ENCODE data around the gene OCA2.
"Not testable (repeated sequence)": the region's sequence is repeated elsewhere in the genome, so short reads cannot be mapped to it uniquely, and the experiment has no call there.

OCA2 gene

GRCh38 chr15:28098766-28099554 is at the start of gene OCA2:
Gene OCA2, minus strand, starts transcription at chr15:28099315. Its CDS starts 17,441 bp downstream, at chr15:28081874.
- Histone ChIP-seq H3K9me3 (ENCODE audit: insufficient read depth, low read length) (no peaks in the 10 kb centered on the region), H3K4me1 (ENCODE audit: insufficient read depth, insufficient read length) (peaks cover 8% of the 10 kb centered on the region), H3K36me3 (ENCODE audit: insufficient read depth, insufficient read length, low read length) (no peaks in the 10 kb centered on the region), H3K4me3 (ENCODE audit: insufficient read length, low read depth) (peak within 1 kb of the TSS; percentile 50), H3K27me3 (ENCODE audit: insufficient read depth, insufficient read length) (peaks cover 69% of the 10 kb centered on the region), H3K9ac (ENCODE audit: insufficient read length, low read depth) (peak within 1 kb of the TSS; percentile 51)
- DNase-seq (ENCODE audit: low read depth, low spot score) = no peak
- TF ChIP-seq ZNF274 (IDR thresholded peaks at IDR 0.05; ENCODE audit: low read depth, low read length) (no peak), YY1 (IDR thresholded peaks at IDR 0.05; ENCODE audit: insufficient read depth, insufficient read length) (no peak), SUZ12 (IDR thresholded peaks at IDR 0.05; ENCODE audit: extremely low read depth, insufficient read depth, insufficient read length) (no peak)

- TF ChIP-seq SUZ12 (IDR thresholded peaks at IDR 0.05; ENCODE audit: extremely low read depth, insufficient read depth, insufficient read length) (no peak), YY1 (IDR thresholded peaks at IDR 0.05; ENCODE audit: insufficient read depth, insufficient read length) (no peak), ZNF274 (IDR thresholded peaks at IDR 0.05; ENCODE audit: low read depth, low read length) (no peak)
- no peaks in the 10 kb centered on the region for H3K4me1 ChIP-seq (ENCODE audit: insufficient read depth, insufficient read length)
- DNase-seq (ENCODE audit: low read depth, low spot score) = no peak
- H3K9me3 ChIP-seq (ENCODE audit: insufficient read depth, low read length) = no peaks in the 10 kb centered on the region
- H3K36me3 ChIP-seq (ENCODE audit: insufficient read depth, insufficient read length, low read length) = peaks cover 29% of the 10 kb centered on the region
- no peak overlapping the region for H3K4me3 ChIP-seq (ENCODE audit: insufficient read length, low read depth)
- H3K9ac ChIP-seq (ENCODE audit: insufficient read length, low read depth) = no peak overlapping the region
- no peaks in the 10 kb centered on the region for H3K27me3 ChIP-seq (ENCODE audit: insufficient read depth, insufficient read length)
These were observed 48.7 kb upstream of the OCA2 start for GRCh38 chr15:28147801-28148200.

- H3K9me3 ChIP-seq (ENCODE audit: insufficient read depth, low read length); DNase-seq (ENCODE audit: low read depth, low spot score); H3K9ac ChIP-seq (ENCODE audit: insufficient read length, low read depth); H3K4me3 ChIP-seq (ENCODE audit: insufficient read length, low read depth); H3K4me1 ChIP-seq (ENCODE audit: insufficient read depth, insufficient read length); H3K27me3 ChIP-seq (ENCODE audit: insufficient read depth, insufficient read length): not testable (repeated sequence)
- peaks cover 39% of the 10 kb centered on the region for H3K36me3 ChIP-seq (ENCODE audit: insufficient read depth, insufficient read length, low read length)
These were observed 46.3 kb upstream of the OCA2 start for GRCh38 chr15:28145419-28145818.

- no peak for DNase-seq (ENCODE audit: low read depth, low spot score)
- TF ChIP-seq SUZ12 (IDR thresholded peaks at IDR 0.05; ENCODE audit: extremely low read depth, insufficient read depth, insufficient read length) (no peak), YY1 (IDR thresholded peaks at IDR 0.05; ENCODE audit: insufficient read depth, insufficient read length) (no peak), ZNF274 (IDR thresholded peaks at IDR 0.05; ENCODE audit: low read depth, low read length) (no peak)
- Histone ChIP-seq H3K4me1 (ENCODE audit: insufficient read depth, insufficient read length) (no peaks in the 10 kb centered on the region), H3K9ac (ENCODE audit: insufficient read length, low read depth) (no peak overlapping the region), H3K36me3 (ENCODE audit: insufficient read depth, insufficient read length, low read length) (peaks cover 40% of the 10 kb centered on the region), H3K27me3 (ENCODE audit: insufficient read depth, insufficient read length) (no peaks in the 10 kb centered on the region), H3K4me3 (ENCODE audit: insufficient read length, low read depth) (no peak overlapping the region), H3K9me3 (ENCODE audit: insufficient read depth, low read length) (no peaks in the 10 kb centered on the region)
These were observed 40.9 kb upstream of the OCA2 start for GRCh38 chr15:28140062-28140461.

- not testable (repeated sequence) for H3K4me1 ChIP-seq (ENCODE audit: insufficient read depth, insufficient read length); H3K9ac ChIP-seq (ENCODE audit: insufficient read length, low read depth); H3K27me3 ChIP-seq (ENCODE audit: insufficient read depth, insufficient read length); H3K9me3 ChIP-seq (ENCODE audit: insufficient read depth, low read length); DNase-seq (ENCODE audit: low read depth, low spot score); H3K4me3 ChIP-seq (ENCODE audit: insufficient read length, low read depth)
- peaks cover 25% of the 10 kb centered on the region for H3K36me3 ChIP-seq (ENCODE audit: insufficient read depth, insufficient read length, low read length)
These were observed 38.4 kb upstream of the OCA2 start for GRCh38 chr15:28137408-28138039.

- H3K4me1 ChIP-seq (ENCODE audit: insufficient read depth, insufficient read length); H3K27me3 ChIP-seq (ENCODE audit: insufficient read depth, insufficient read length); H3K4me3 ChIP-seq (ENCODE audit: insufficient read length, low read depth); H3K9me3 ChIP-seq (ENCODE audit: insufficient read depth, low read length); DNase-seq (ENCODE audit: low read depth, low spot score); H3K9ac ChIP-seq (ENCODE audit: insufficient read length, low read depth): not testable (repeated sequence)
- H3K36me3 ChIP-seq (ENCODE audit: insufficient read depth, insufficient read length, low read length) = peaks cover 35% of the 10 kb centered on the region
These were observed 37.3 kb upstream of the OCA2 start for GRCh38 chr15:28136236-28136904.

GRCh38 chr15:28133281-28133680 is 34.2 kb upstream of the OCA2 start:
- H3K4me3 ChIP-seq (ENCODE audit: insufficient read length, low read depth) = no peak overlapping the region
- TF ChIP-seq SUZ12 (IDR thresholded peaks at IDR 0.05; ENCODE audit: extremely low read depth, insufficient read depth, insufficient read length) = no peak
- TF ChIP-seq ZNF274 (IDR thresholded peaks at IDR 0.05; ENCODE audit: low read depth, low read length) = no peak
- no peak for TF ChIP-seq YY1 (IDR thresholded peaks at IDR 0.05; ENCODE audit: insufficient read depth, insufficient read length)
- peaks cover 39% of the 10 kb centered on the region for H3K36me3 ChIP-seq (ENCODE audit: insufficient read depth, insufficient read length, low read length)
- no peaks in the 10 kb centered on the region for H3K27me3 ChIP-seq (ENCODE audit: insufficient read depth, insufficient read length)
- H3K9me3 ChIP-seq (ENCODE audit: insufficient read depth, low read length) = no peaks in the 10 kb centered on the region
- no peak overlapping the region for H3K9ac ChIP-seq (ENCODE audit: insufficient read length, low read depth)
- DNase-seq (ENCODE audit: low read depth, low spot score) = no peak
- no peaks in the 10 kb centered on the region for H3K4me1 ChIP-seq (ENCODE audit: insufficient read depth, insufficient read length)

All from NT2/D1 (cell line).